Measurements from ENCODE around the gene KCNQ2.

GRCh38 chr20:63459070-63459380 is 13.4 kb downstream of the KCNQ2 start:
- no peak for TF ChIP-seq CTCF (IDR thresholded peaks at IDR 0.05)
- no peak for TF ChIP-seq EZH2 (IDR thresholded peaks at IDR 0.05)
- no peak for TF ChIP-seq EZH2phosphoT487 (IDR thresholded peaks at IDR 0.05)
